PFSK-1 (cell line): ENCODE measurements around the gene SSPN.

Experiments used
- POLR2AphosphoS5 ChIP-seq: IDR thresholded peaks from 2 replicates; pipeline ENCODE4 v1.6.1; 2012; ENCODE audit warnings: low read depth, mild to moderate bottlenecking, control low read depth, low read length, moderate library complexity
- REST ChIP-seq, 2 experiments: IDR thresholded peaks; 2 replicates each; pipeline versions ENCODE4 v1.6.1 to v1.8.0; 2011 to 2012; ENCODE audit warnings: low read depth in 2 of 2, low read length in 2 of 2, control low read depth in 1 of 2, inconsistent platforms in 1 of 2, mild to moderate bottlenecking in 1 of 2, moderate library complexity in 1 of 2; ENCODE audit not compliant: insufficient read depth in 1 of 2

- TF ChIP-seq REST (IDR thresholded peaks at IDR 0.05; ENCODE audit: insufficient read depth in 1 of 2, low read depth in 2 of 2, low read length in 2 of 2) = no peak
- TF ChIP-seq POLR2AphosphoS5 = no peak
Measured at GRCh38 chr12:26205941-26206340, 10.6 kb downstream of the SSPN start.
